ENCODE measurements around the gene DUSP15.
A peak's percentile ranks its signal among the peaks of the same experiment; 100 is the strongest.
"Not testable (repeated sequence)": the region's sequence is repeated elsewhere in the genome, so short reads cannot be mapped to it uniquely, and the experiment has no call there.

Gene DUSP15

GRCh38 chr20:31840906-31841816, 29.2 kb downstream of the DUSP15 start:
- DNase-seq (ENCODE audit: low read depth in 1 of 2, low spot score in 1 of 2): no peak

- no peak for DNase-seq (ENCODE audit: low read depth in 1 of 2, low spot score in 1 of 2)
Observed at GRCh38 chr20:31839782-31840487, 30.4 kb downstream of the DUSP15 start.

- DNase-seq (ENCODE audit: low read depth in 1 of 2, low spot score in 1 of 2): no peak
Observed at GRCh38 chr20:31838646-31839292, 31.6 kb downstream of the DUSP15 start.

GRCh38 chr20:31837896-31838397, 32.4 kb downstream of the DUSP15 start:
- no peak for DNase-seq (ENCODE audit: low read depth in 1 of 2, low spot score in 1 of 2)

- DNase-seq (ENCODE audit: low read depth in 1 of 2, low spot score in 1 of 2): no peak
Observed at GRCh38 chr20:31836853-31837608, 33.3 kb downstream of the DUSP15 start.

GRCh38 chr20:31835977-31836852, 34.1 kb downstream of the DUSP15 start:
- no peak for DNase-seq (ENCODE audit: low read depth in 1 of 2, low spot score in 1 of 2)

GRCh38 chr20:31835554-31835953, 34.8 kb downstream of the DUSP15 start:
- DNase-seq (ENCODE audit: low read depth in 1 of 2, low spot score in 1 of 2): no peak

- DNase-seq (ENCODE audit: low read depth in 1 of 2, low spot score in 1 of 2): no peak
Observed at GRCh38 chr20:31833931-31834521, 36.3 kb downstream of the DUSP15 start.

- peak; percentile 30 to 48 for DNase-seq (ENCODE audit: low read depth in 1 of 2, low spot score in 1 of 2)
Observed at GRCh38 chr20:31833130-31833930, 37.0 kb downstream of the DUSP15 start.

- no peak for DNase-seq (ENCODE audit: low read depth in 1 of 2, low spot score in 1 of 2)
Observed at GRCh38 chr20:31831771-31832306, 38.5 kb downstream of the DUSP15 start.

GRCh38 chr20:31831211-31831610, 39.1 kb downstream of the DUSP15 start:
- no peak for DNase-seq (ENCODE audit: low read depth in 1 of 2, low spot score in 1 of 2)

GRCh38 chr20:31830406-31830981, 39.8 kb downstream of the DUSP15 start:
- no peak for DNase-seq (ENCODE audit: low read depth in 1 of 2, low spot score in 1 of 2)

GRCh38 chr20:31829731-31830130, 40.6 kb downstream of the DUSP15 start:
- no peak for DNase-seq (ENCODE audit: low read depth in 1 of 2, low spot score in 1 of 2)

GRCh38 chr20:31828016-31828415, 42.3 kb downstream of the DUSP15 start:
- DNase-seq (ENCODE audit: low read depth in 1 of 2, low spot score in 1 of 2): not testable (repeated sequence)

- no peak for DNase-seq (ENCODE audit: low read depth in 1 of 2, low spot score in 1 of 2)
Observed at GRCh38 chr20:31827059-31827458, 43.3 kb downstream of the DUSP15 start.

GRCh38 chr20:31826074-31826473, 44.3 kb downstream of the DUSP15 start:
- DNase-seq (ENCODE audit: low read depth in 1 of 2, low spot score in 1 of 2): no peak

- DNase-seq (ENCODE audit: low read depth in 1 of 2, low spot score in 1 of 2): no peak
Observed at GRCh38 chr20:31824554-31825313, 45.6 kb downstream of the DUSP15 start.
